ENCODE data around the gene TM9SF3.

Gene TM9SF3

GRCh38 chr10:96570983-96571964 is 15.5 kb downstream of the TM9SF3 start:
- DNase-seq (ENCODE audit: low read depth): no peak
- H3K4me3 ChIP-seq (ENCODE audit: low read depth, low read length): no peak overlapping the region
- no peak for TF ChIP-seq CTCF (IDR thresholded peaks at IDR 0.05; ENCODE audit: insufficient read depth, low read depth, low read length, missing control alignments)

GRCh38 chr10:96570511-96570910 is 16.3 kb downstream of the TM9SF3 start:
- no peak overlapping the region for H3K4me3 ChIP-seq (ENCODE audit: low read depth, low read length)
- no peak for DNase-seq (ENCODE audit: low read depth)
- TF ChIP-seq CTCF (IDR thresholded peaks at IDR 0.05; ENCODE audit: insufficient read depth, low read depth, low read length, missing control alignments): no peak

GRCh38 chr10:96568402-96568801 is 18.4 kb downstream of the TM9SF3 start:
- H3K4me3 ChIP-seq (ENCODE audit: low read depth, low read length): no peak overlapping the region
- no peak for TF ChIP-seq CTCF (IDR thresholded peaks at IDR 0.05; ENCODE audit: insufficient read depth, low read depth, low read length, missing control alignments)
- no peak for DNase-seq (ENCODE audit: low read depth)

- DNase-seq (ENCODE audit: low read depth): no peak
- H3K4me3 ChIP-seq (ENCODE audit: low read depth, low read length): no peak overlapping the region
- TF ChIP-seq CTCF (IDR thresholded peaks at IDR 0.05; ENCODE audit: insufficient read depth, low read depth, low read length, missing control alignments): no peak
Measured at GRCh38 chr10:96565774-96566173, 21.0 kb downstream of the TM9SF3 start.

- no peak for DNase-seq (ENCODE audit: low read depth)
- no peak for TF ChIP-seq CTCF (IDR thresholded peaks at IDR 0.05; ENCODE audit: insufficient read depth, low read depth, low read length, missing control alignments)
- H3K4me3 ChIP-seq (ENCODE audit: low read depth, low read length): no peak overlapping the region
Measured at GRCh38 chr10:96560966-96561887, 25.6 kb downstream of the TM9SF3 start.

- H3K4me3 ChIP-seq (ENCODE audit: low read depth, low read length): no peak overlapping the region
- TF ChIP-seq CTCF (IDR thresholded peaks at IDR 0.05; ENCODE audit: insufficient read depth, low read depth, low read length, missing control alignments): no peak
- no peak for DNase-seq (ENCODE audit: low read depth)
Measured at GRCh38 chr10:96560489-96560888, 26.3 kb downstream of the TM9SF3 start.
